ENCODE results near the gene SLC44A1. TPM values are rescaled to one million over a fixed set of nuclear protein-coding genes. Genes with fewer than 3 reads are reported as not detected.
A peak's percentile ranks its signal among the peaks of the same experiment; 100 is the strongest.

Gene SLC44A1
- total RNA-seq, 4 donors from 2014 or later: 45.3 to 74.9 (median 67.7) TPM

DNA sequence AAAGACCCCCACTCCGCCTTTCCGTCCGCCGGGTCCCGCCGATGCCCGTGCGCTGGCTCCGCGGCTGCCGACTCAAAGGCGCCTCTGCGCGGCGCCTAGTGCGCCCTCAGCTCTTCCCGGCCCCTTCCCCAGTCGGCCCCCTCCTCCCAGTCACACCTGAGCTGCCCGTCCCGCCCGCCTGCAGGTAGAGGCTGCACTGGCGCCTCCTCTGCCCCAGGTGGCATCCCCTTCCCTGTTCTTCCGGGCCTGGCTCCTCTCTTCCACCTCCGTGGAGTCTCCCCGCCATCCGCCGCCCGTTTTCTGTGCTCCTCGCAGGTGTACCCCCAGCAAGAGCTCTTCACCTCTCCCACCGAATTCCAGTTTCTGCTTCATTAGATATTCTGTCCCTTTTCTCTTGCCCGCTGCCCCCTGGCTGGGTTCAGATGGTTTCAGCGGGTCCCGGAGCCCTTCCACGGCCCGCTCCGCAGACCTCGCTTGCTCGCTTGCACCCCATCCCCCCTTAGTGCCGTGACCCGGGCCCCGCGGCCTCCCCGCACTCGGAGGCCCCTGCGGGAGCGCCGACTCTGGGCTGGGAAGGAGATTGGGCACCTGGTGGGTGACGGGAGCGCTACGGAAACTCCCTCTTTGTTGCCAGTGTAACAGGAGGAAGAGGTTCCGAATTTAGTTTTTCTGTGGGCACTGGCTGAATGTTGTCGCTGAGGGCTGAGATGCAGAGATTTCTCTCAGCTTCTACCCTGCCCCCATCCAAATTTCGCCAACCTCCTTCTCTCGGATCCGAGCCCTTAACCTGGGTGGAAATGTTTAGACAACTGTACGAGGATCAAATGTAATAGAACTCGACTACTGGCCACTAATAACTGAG, 809 bp downstream of the SLC44A1 start:
- Histone ChIP-seq H3K27ac (peak overlapping the region; percentile 65 to 91 (median 86)), H3K9me3 (peaks cover 0 to 9% (median 2%) of the 10 kb centered on the region in 4 donors), H3K4me1 (peaks cover 0 to 58% (median 19%) of the 10 kb centered on the region in 4 donors), H3K4me3 (peak overlapping the region; percentile 62 to 84 (median 72)), H3K27me3 (no peaks in the 10 kb centered on the region), H3K36me3 (no peaks in the 10 kb centered on the region)
- WGBS, 2 donors: 0 to 1% methylated on average over 39 to 57 of the region's 57 CpGs
- peak in 1 of 2 donors; percentile 40 for DNase-seq (ENCODE audit: low spot score in 2 of 2)
- TF ChIP-seq EP300 (IDR thresholded peaks at IDR 0.05): peak in 1 of 2 donors; percentile 46
- TF ChIP-seq CTCF (IDR thresholded peaks at IDR 0.05): peak in 1 of 5 experiments; percentile 15
- peak in 1 of 2 donors; percentile 21 for TF ChIP-seq POLR2A (IDR thresholded peaks at IDR 0.05)

GRCh38 chr9:105245891-105246161, 1.4 kb downstream of the SLC44A1 start:
- H3K27me3 ChIP-seq: no peaks in the 10 kb centered on the region
- DNase-seq (ENCODE audit: low spot score in 2 of 2): no peak
- H3K9me3 ChIP-seq: peaks cover 0 to 9% (median 2%) of the 10 kb centered on the region in 4 donors
- H3K4me3 ChIP-seq: peak overlapping the region; percentile 62 to 84 (median 72)
- H3K36me3 ChIP-seq: no peaks in the 10 kb centered on the region
- peak overlapping the region; percentile 65 to 91 (median 86) for H3K27ac ChIP-seq
- WGBS, 2 donors: 3 to 9% methylated on average over 4 of the region's 4 CpGs
- H3K4me1 ChIP-seq: peaks cover 0 to 52% (median 19%) of the 10 kb centered on the region in 4 donors
- no peak for TF ChIP-seq POLR2A (IDR thresholded peaks at IDR 0.05)
- TF ChIP-seq CTCF (IDR thresholded peaks at IDR 0.05): no peak
- no peak for TF ChIP-seq EP300 (IDR thresholded peaks at IDR 0.05)

DNA sequence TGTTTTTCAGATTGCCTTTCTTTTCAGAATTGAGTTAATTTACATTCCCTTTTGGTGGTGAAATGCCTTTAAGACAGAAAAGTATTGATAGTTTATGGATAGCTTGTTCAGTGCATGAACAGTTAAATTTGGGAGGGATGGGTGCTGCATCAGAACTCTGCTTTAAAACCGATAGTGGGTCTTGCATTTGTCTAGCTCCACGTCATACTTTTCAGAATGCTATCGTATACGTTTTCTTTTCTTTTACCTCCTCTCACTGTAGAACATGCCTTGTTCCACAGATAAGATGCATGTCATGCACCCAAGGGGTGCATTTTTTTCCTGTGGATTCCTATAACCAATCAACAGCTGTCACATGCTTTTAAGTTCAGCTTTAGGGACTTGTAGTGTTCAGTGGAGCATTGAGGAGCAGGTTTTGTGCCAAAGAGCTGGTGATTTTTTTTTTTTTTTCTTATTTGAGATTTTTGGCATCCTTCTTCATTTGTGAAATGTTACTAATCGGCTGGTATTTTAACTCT, 2.3 kb downstream of the SLC44A1 start:
- Histone ChIP-seq H3K4me3 (no peak overlapping the region), H3K9me3 (peaks cover 0 to 9% (median 2%) of the 10 kb centered on the region in 4 donors), H3K4me1 (peaks cover 0 to 43% (median 15%) of the 10 kb centered on the region in 4 donors), H3K27ac (peak overlapping the region in 1 of 4 donors; percentile 34), H3K36me3 (no peaks in the 10 kb centered on the region), H3K27me3 (no peaks in the 10 kb centered on the region)
- TF ChIP-seq CTCF (IDR thresholded peaks at IDR 0.05) (no peak), POLR2A (IDR thresholded peaks at IDR 0.05) (no peak), EP300 (IDR thresholded peaks at IDR 0.05) (no peak)
- DNase-seq (ENCODE audit: low spot score in 2 of 2): no peak
- whole genome bisulfite sequencing, 2 donors: 38 to 39% methylated on average over 5 of the region's 5 CpGs

DNA sequence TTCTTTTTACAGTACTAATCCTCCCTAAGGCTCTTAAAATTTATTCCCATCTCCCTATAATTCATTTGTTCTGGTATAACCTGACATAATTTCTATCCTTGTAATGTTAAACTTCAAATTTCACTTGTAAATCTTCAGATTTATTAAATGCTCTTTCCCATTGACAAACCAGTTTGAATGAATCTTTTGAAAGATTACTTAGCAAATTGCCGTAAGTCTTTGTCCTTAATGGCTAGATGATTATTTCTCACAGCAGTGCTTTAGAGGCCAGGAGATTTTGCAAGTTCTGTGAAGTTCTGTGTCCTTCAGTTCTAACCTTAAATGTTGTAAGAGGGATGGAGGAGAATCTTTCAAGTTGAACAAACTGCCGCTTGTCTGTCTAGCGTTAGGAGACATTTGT, 4.2 kb downstream of the SLC44A1 start:
- H3K4me3 ChIP-seq: no peak overlapping the region
- peaks cover 0 to under 1% (median 0%) of the 10 kb centered on the region in 4 donors for H3K9me3 ChIP-seq
- 82 to 84% methylated on average over 3 of the region's 3 CpGs for WGBS, 2 donors
- H3K36me3 ChIP-seq: no peaks in the 10 kb centered on the region
- no peak for DNase-seq (ENCODE audit: low spot score in 2 of 2)
- H3K27ac ChIP-seq: peak overlapping the region in 1 of 4 donors; percentile 30
- no peaks in the 10 kb centered on the region for H3K27me3 ChIP-seq
- H3K4me1 ChIP-seq: peaks cover 0 to 25% (median 9%) of the 10 kb centered on the region in 4 donors
- no peak for TF ChIP-seq EP300 (IDR thresholded peaks at IDR 0.05)
- no peak for TF ChIP-seq POLR2A (IDR thresholded peaks at IDR 0.05)
- TF ChIP-seq CTCF (IDR thresholded peaks at IDR 0.05): no peak

- Histone ChIP-seq H3K4me3 (no peak overlapping the region), H3K27me3 (no peaks in the 10 kb centered on the region), H3K4me1 (peaks cover 0 to 24% (median 9%) of the 10 kb centered on the region in 4 donors), H3K36me3 (no peaks in the 10 kb centered on the region), H3K9me3 (no peaks in the 10 kb centered on the region), H3K27ac (no peak overlapping the region)
- DNase-seq (ENCODE audit: low spot score in 2 of 2): no peak
- TF ChIP-seq EP300 (IDR thresholded peaks at IDR 0.05) (no peak), POLR2A (IDR thresholded peaks at IDR 0.05) (no peak), CTCF (IDR thresholded peaks at IDR 0.05) (no peak)
- WGBS, 2 donors: 89 to 91% methylated on average over 8 of the region's 8 CpGs
Observed at GRCh38 chr9:105251133-105251532, 6.7 kb downstream of the SLC44A1 start.

Measured in tibial nerve (tissue), 4 donors.